ENCODE results near the gene OVCH2. TPM values are rescaled to one million over a fixed set of nuclear protein-coding genes. Genes with fewer than 3 reads are reported as not detected.
A peak's percentile ranks its signal among the peaks of the same experiment; 100 is the strongest.

OVCH2 gene
- polyA plus RNA-seq, 3 donors = not detected

DNA sequence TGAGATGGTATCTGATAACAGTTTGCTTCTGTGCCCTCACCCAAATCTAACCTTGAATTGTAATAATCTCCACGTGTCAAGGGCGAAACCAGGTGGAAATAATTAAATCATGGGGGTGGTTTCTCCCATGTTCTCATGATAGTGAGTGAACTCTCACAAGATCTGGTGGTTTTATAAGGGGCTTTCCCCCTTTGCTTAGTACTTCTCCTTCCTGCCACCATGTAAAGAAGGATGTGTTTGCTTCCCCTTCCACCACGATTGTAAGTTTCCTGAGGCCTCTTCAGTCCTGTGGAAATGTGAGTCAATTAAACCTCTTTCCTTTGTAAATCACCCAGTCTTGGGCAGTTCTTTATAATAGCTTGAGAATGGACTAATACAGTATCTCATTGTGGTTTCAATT, 8.5 kb upstream of the OVCH2 start:
- H3K4me3 Mint-ChIP-seq = no peak overlapping the region
- no peak overlapping the region for H2AFZ ChIP-seq (ENCODE audit: insufficient read depth, low read depth, low read length, poor library complexity, severe bottlenecking)
- peak in 1 of 3 donors; percentile 5 for DNase-seq
- no peak overlapping the region for H3K27ac ChIP-seq (ENCODE audit: low read depth in 1 of 2, low read length in 2 of 2)
- no peaks in the 10 kb centered on the region for H3K4me1 ChIP-seq (ENCODE audit: control insufficient read depth in 1 of 2, insufficient read depth in 2 of 2, low read length in 2 of 2)
- H3K4me3 ChIP-seq (replicated peaks in 1 of 3; ENCODE audit: low read depth in 2 of 3, low read length in 3 of 3) = no peak overlapping the region
- H3K27me3 Mint-ChIP-seq (ENCODE audit: low read depth in 3 of 3) = peaks cover 0 to 2% (median 0%) of the 10 kb centered on the region in 3 donors
- no peak overlapping the region for H3K27ac Mint-ChIP-seq
- H3K36me3 ChIP-seq (replicated peaks in 1 of 2; ENCODE audit: control insufficient read depth in 1 of 2, insufficient read depth in 2 of 2, low read length in 2 of 2) = no peaks in the 10 kb centered on the region
- no peaks in the 10 kb centered on the region for H3K79me2 ChIP-seq (ENCODE audit: insufficient read depth, low read length)
- no peaks in the 10 kb centered on the region for H4K20me1 ChIP-seq (ENCODE audit: insufficient read depth, low read length)
- no peaks in the 10 kb centered on the region for H3K4me1 Mint-ChIP-seq
- WGBS (ENCODE audit: insufficient coverage) = no CpG with 5 or more reads among the region's 3 CpGs
- intact Hi-C loops (cut with micrococcal nuclease) = no loop called here
- H3K9me3 Mint-ChIP-seq = peaks cover 0 to 9% (median 0%) of the 10 kb centered on the region in 7 donors
- H3K9me3 ChIP-seq (replicated peaks in 1 of 2; ENCODE audit: control insufficient read depth in 1 of 2, insufficient read depth in 1 of 2, low read length in 2 of 2) = no peaks in the 10 kb centered on the region
- TF ChIP-seq, protein P1, sequence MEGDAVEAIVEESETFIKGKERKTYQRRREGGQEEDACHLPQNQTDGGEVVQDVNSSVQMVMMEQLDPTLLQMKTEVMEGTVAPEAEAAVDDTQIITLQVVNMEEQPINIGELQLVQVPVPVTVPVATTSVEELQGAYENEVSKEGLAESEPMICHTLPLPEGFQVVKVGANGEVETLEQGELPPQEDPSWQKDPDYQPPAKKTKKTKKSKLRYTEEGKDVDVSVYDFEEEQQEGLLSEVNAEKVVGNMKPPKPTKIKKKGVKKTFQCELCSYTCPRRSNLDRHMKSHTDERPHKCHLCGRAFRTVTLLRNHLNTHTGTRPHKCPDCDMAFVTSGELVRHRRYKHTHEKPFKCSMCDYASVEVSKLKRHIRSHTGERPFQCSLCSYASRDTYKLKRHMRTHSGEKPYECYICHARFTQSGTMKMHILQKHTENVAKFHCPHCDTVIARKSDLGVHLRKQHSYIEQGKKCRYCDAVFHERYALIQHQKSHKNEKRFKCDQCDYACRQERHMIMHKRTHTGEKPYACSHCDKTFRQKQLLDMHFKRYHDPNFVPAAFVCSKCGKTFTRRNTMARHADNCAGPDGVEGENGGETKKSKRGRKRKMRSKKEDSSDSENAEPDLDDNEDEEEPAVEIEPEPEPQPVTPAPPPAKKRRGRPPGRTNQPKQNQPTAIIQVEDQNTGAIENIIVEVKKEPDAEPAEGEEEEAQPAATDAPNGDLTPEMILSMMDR (IDR thresholded peaks at IDR 0.05) = no peak
- H3K9ac ChIP-seq (ENCODE audit: insufficient read depth, low read length, poor library complexity, severe bottlenecking) = no peak overlapping the region
- no peaks in the 10 kb centered on the region for H3K27me3 ChIP-seq (ENCODE audit: control insufficient read depth in 2 of 2, insufficient read depth in 2 of 2, low read length in 2 of 2)
- H3K4me2 ChIP-seq (replicated peaks; ENCODE audit: extremely low read depth, low read length, poor library complexity, severe bottlenecking) = no peak overlapping the region
- no peaks in the 10 kb centered on the region for H3K36me3 Mint-ChIP-seq

- Mint-ChIP-seq H3K9me3 (peaks cover 0 to 2% (median 0%) of the 10 kb centered on the region in 7 donors), H3K4me1 (no peaks in the 10 kb centered on the region), H3K27ac (no peak overlapping the region), H3K27me3 (ENCODE audit: low read depth in 3 of 3) (peaks cover 0 to 16% (median 3%) of the 10 kb centered on the region in 3 donors), H3K4me3 (no peak overlapping the region), H3K36me3 (no peaks in the 10 kb centered on the region)
- H3K4me2 ChIP-seq (replicated peaks; ENCODE audit: extremely low read depth, low read length, poor library complexity, severe bottlenecking) = no peak overlapping the region
- H3K36me3 ChIP-seq (replicated peaks in 1 of 2; ENCODE audit: control insufficient read depth in 1 of 2, insufficient read depth in 2 of 2, low read length in 2 of 2) = no peaks in the 10 kb centered on the region
- H2AFZ ChIP-seq (ENCODE audit: insufficient read depth, low read depth, low read length, poor library complexity, severe bottlenecking) = no peak overlapping the region
- peaks cover 0 to 5% of the 10 kb centered on the region in 2 donors for H3K27me3 ChIP-seq (ENCODE audit: control insufficient read depth in 2 of 2, insufficient read depth in 2 of 2, low read length in 2 of 2)
- H3K9ac ChIP-seq (ENCODE audit: insufficient read depth, low read length, poor library complexity, severe bottlenecking) = no peak overlapping the region
- H3K27ac ChIP-seq (ENCODE audit: low read depth in 1 of 2, low read length in 2 of 2) = no peak overlapping the region
- no peaks in the 10 kb centered on the region for H3K4me1 ChIP-seq (ENCODE audit: control insufficient read depth in 1 of 2, insufficient read depth in 2 of 2, low read length in 2 of 2)
- no peak for DNase-seq
- WGBS (ENCODE audit: insufficient coverage) = 87% methylated on average over 3 of the region's 5 CpGs
- TF ChIP-seq, protein P1 (IDR thresholded peaks at IDR 0.05) = no peak
- intact Hi-C loops (cut with micrococcal nuclease) = no loop called here
- no peaks in the 10 kb centered on the region for H3K79me2 ChIP-seq (ENCODE audit: insufficient read depth, low read length)
- no peak overlapping the region for H3K4me3 ChIP-seq (replicated peaks in 1 of 3; ENCODE audit: low read depth in 2 of 3, low read length in 3 of 3)
- no peaks in the 10 kb centered on the region for H3K9me3 ChIP-seq (replicated peaks in 1 of 2; ENCODE audit: control insufficient read depth in 1 of 2, insufficient read depth in 1 of 2, low read length in 2 of 2)
- no peaks in the 10 kb centered on the region for H4K20me1 ChIP-seq (ENCODE audit: insufficient read depth, low read length)
These were observed 2.5 kb downstream of the OVCH2 start for GRCh38 chr11:7703740-7704139.

Data from CD14-positive monocyte (primary cell).